Loucy (cell line): ENCODE data around the gene CDK13.

Experiments used
- EZH2phosphoT487 ChIP-seq: fragments of 200-600 bp; IDR thresholded peaks from 2 replicates; pipeline ENCODE4 v1.6.1; 2018; ENCODE audit warnings: antibody characterized with exemption, mild to moderate bottlenecking, moderate library complexity, borderline replicate concordance
- TF ChIP-seq, protein P1 (sequence below): fragments of 200-600 bp; sonication (generic); conservative IDR thresholded peaks from 2 replicates; pipeline ENCODE4 v1.5.1; 2014; ENCODE audit warnings: mild to moderate bottlenecking, antibody characterized with exemption, low read length

DNA sequence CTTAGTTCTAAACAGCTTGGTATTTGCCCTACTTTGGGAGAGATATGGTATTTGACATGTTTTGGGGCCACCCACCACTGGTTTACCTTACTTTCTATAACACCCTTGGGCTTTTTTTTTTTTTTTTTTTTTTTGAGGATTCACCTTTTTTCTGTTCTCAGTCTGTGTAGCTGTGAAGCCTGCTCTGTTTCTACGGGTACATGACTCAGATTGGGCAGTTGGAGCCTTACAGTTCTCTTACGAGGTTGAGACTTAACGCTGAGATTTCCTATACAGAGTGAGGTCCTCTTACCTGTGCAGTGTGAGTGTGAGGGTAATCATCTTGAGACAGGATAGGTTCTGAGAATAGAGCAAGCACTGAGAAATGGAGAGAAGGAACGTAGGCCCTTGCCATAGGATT, 77.5 kb downstream of the CDK13 start:
- TF ChIP-seq, protein P1, sequence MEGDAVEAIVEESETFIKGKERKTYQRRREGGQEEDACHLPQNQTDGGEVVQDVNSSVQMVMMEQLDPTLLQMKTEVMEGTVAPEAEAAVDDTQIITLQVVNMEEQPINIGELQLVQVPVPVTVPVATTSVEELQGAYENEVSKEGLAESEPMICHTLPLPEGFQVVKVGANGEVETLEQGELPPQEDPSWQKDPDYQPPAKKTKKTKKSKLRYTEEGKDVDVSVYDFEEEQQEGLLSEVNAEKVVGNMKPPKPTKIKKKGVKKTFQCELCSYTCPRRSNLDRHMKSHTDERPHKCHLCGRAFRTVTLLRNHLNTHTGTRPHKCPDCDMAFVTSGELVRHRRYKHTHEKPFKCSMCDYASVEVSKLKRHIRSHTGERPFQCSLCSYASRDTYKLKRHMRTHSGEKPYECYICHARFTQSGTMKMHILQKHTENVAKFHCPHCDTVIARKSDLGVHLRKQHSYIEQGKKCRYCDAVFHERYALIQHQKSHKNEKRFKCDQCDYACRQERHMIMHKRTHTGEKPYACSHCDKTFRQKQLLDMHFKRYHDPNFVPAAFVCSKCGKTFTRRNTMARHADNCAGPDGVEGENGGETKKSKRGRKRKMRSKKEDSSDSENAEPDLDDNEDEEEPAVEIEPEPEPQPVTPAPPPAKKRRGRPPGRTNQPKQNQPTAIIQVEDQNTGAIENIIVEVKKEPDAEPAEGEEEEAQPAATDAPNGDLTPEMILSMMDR, result no peak
- TF ChIP-seq EZH2phosphoT487, result no peak
